Activated T-helper 17 cell treated with anti-CD3 and anti-CD28 coated beads, Interleukin-2, amount 50 U/mL, for 72 hours (primary cell): ENCODE data around the gene KSR1. TPM values are rescaled to one million over a fixed set of nuclear protein-coding genes. Genes with fewer than 3 reads are reported as not detected.
A peak's percentile ranks its signal among the peaks of the same experiment; 100 is the strongest.
"Not testable (repeated sequence)": the region's sequence is repeated elsewhere in the genome, so short reads cannot be mapped to it uniquely, and the experiment has no call there.

Experiments
- ATAC-seq: fragments of 150-1000 bp; cut with Tn5 transposase; replicated peaks from 2 replicates; pipeline ENCODE4 v1.10.0; 2021; ENCODE audit warnings: mild to moderate bottlenecking, moderate library complexity
- H3K27ac Mint-ChIP-seq: one replicate; pipeline ENCODE4 v1.8.0; 2022; ENCODE audit warnings: mixed read lengths
- H3K27me3 Mint-ChIP-seq: one replicate; pipeline ENCODE4 v1.8.0; 2022; ENCODE audit warnings: mixed read lengths
- H3K36me3 Mint-ChIP-seq: one replicate; pipeline ENCODE4 v1.8.0; 2022; ENCODE audit warnings: low read depth, mild to moderate bottlenecking, mixed read lengths
- H3K4me1 Mint-ChIP-seq: one replicate; pipeline ENCODE4 v1.8.0; 2022; ENCODE audit warnings: mixed read lengths
- H3K4me3 Mint-ChIP-seq: one replicate; pipeline ENCODE4 v1.8.0; 2022; ENCODE audit warnings: mild to moderate bottlenecking, mixed read lengths
- H3K9me3 Mint-ChIP-seq: one replicate; pipeline ENCODE4 v1.8.0; 2022; ENCODE audit warnings: mixed read lengths
- total RNA-seq, 2 donors: library from RNA; stranded (reverse); gene quantifications; one replicate each; pipeline ENCODE4 v1.2.3, GENCODE V29; 2022

KSR1 gene
- total RNA-seq: 10 to 100 TPM; 46.1 to 52.6 TPM

DNA sequence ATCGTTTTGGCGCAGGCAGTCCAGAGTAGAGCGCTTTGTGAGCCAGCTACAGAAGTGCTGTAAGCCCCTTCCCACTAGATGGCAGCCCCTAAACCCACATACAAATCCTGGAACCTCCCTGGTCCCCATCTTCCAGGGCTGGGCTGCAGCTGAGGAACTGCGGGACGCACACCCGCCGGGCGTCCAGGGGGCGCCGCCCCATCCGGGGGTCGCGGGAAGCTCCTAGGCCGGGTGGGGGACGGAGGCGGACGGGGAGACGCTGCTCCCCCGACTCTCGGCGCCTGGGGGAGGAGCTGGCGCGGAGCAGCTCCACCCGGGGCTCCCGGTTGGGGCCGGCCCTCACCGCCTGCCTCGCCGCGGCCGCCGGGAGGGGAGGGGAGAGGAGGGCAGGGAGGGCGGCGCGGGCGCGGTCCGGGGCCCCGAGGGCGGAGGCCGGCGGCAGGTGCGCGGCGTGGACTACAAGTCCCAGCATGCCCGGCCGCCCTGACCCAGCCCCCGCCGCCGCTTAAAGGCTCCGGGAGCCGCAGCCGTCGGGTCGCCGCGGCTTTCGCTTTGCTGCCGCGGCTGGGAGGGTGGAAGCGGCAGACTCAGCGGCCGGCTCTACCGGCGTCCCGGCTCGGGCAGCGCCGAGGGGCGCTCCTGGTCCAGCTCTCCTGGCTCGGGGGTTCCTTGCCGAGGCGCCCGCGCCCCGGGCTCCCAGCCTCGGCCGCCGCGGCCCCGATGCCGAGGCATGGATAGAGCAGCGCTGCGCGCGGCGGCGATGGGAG lies at the start of gene KSR1:
Gene KSR1 (plus strand): TSS at position 535 of the 767 bp plus-strand sequence. CDS start 196 bp downstream, at position 731.
- Mint-ChIP-seq H3K9me3 (no peaks in the 10 kb centered on the region), H3K27me3 (no peaks in the 10 kb centered on the region), H3K36me3 (peaks cover 15% of the 10 kb centered on the region), H3K4me3 (peak within 1 kb of the TSS; percentile 97), H3K4me1 (peaks cover 15% of the 10 kb centered on the region), H3K27ac (peak within 1 kb of the TSS; percentile 90)
- peak; percentile 91 for ATAC-seq

DNA sequence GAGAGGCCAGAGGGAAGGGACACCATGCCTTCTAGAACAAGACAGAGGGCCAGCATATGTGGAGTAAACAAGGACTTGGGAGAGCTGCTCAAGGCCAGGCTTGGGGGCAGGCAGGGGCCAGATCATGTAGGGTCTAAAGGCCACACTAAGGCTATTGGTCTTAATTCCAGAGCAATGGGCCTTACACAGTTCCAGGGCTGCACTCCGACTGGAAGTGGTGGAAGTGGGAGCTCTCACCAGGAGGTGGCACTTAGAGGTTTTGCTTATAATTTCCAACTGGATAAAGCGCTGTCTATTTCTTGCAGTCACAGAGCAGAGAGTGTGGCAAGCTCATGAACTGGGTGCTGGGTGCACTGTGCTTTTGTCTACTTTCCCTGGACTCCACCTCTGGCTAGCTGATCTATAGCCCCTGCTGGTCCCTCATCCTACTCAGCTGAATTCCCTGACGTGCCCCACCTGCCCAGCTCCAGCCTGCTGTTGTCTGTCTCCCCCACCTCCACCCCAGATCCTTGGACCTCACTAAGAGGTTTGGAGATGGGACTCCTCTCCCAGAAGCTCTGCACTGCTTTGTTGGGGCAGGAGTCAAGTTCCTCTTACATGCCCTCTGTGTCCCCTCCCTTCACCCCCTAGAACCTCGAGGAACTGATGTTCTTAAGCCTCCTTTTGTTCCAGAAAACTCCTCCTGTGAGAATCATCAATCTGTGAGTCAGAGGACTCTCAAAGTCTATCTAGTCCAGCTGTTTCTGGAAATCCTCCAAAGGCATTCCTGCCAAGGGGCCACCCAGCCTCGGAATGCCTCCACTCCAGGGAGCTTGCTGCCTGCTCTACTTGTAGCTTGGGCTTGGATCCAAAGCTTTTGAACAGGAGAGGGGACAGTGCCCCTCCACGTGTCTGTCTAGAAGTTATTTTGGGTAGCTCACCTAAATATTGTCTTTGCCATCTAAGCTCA lies 48.1 kb upstream of the KSR1 start:
- Mint-ChIP-seq H3K27ac (peak overlapping the region; percentile 15), H3K27me3 (peaks cover 3% of the 10 kb centered on the region), H3K36me3 (no peaks in the 10 kb centered on the region), H3K4me3 (no peak overlapping the region), H3K9me3 (no peaks in the 10 kb centered on the region), H3K4me1 (no peaks in the 10 kb centered on the region)
- ATAC-seq: no peak

DNA sequence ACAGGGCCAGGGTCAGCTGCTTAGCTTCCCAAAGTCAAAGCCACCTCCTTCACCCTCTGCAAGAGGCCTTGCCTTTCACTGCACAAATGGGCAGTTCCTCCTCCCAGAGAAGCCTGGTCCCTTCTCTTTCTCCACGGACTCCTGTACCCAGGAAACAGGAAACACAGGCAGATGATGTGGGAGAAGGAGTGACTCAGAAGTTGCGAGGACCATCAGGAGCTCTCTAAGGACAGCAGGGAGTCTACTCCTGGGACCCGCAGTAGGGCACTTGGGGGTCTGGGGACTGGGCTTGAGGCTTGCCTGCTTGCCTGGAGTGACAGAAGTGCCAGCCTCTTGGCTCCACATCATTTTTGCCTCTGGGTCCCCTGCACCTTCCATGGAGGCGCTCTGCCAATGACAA lies 47.4 kb upstream of the KSR1 start:
- no peak overlapping the region for H3K27ac Mint-ChIP-seq
- no peak overlapping the region for H3K4me3 Mint-ChIP-seq
- ATAC-seq: no peak

DNA sequence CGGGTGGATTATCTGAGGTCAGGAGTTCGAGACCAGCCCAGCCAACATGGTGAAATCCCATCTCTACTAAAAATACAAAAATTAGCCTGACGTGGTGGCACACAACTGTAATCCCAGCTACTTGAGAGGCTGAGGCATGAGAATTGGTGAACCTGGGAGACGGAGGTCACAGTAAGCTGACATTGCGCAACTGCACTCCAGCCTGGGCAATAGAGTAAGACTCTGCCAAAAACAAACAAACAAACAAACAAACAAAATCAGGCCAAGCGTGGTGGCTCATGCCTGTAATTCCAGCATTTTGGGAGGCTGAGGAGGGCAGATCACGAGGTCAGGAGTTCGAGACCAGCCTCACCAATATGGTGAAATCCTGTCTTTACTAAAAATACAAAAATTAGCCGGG lies 44.1 kb upstream of the KSR1 start:
- ATAC-seq, H3K9me3 Mint-ChIP-seq, H3K4me1 Mint-ChIP-seq, H3K36me3 Mint-ChIP-seq, H3K4me3 Mint-ChIP-seq, H3K27me3 Mint-ChIP-seq, H3K27ac Mint-ChIP-seq: not testable (repeated sequence)

More for the DNA sequence above, 47.4 kb upstream of the KSR1 start:
- no peaks in the 10 kb centered on the region for H3K4me1 Mint-ChIP-seq
- H3K27me3 Mint-ChIP-seq: peaks cover 3% of the 10 kb centered on the region
- no peaks in the 10 kb centered on the region for H3K36me3 Mint-ChIP-seq
- no peaks in the 10 kb centered on the region for H3K9me3 Mint-ChIP-seq

DNA sequence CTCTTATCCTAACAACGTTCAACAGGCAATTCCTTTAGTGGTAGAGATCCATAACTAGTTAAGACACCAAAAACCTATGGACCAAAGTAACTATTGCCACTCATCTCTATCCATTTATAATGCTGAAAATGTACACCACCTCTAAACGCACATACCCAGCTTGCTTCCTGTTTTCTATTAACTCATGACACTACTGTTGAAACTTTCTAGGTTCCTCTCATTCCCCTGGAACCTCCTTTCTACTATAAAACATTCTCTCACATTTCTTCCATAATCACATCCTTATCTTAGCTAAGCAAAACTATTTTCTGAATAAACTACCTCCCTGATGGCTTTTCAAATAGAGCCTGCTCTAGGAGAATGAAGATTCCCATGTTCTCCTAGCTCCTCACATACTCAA lies 42.9 kb upstream of the KSR1 start:
- Mint-ChIP-seq H3K27me3 (peaks cover under 1% of the 10 kb centered on the region), H3K4me3 (no peak overlapping the region), H3K36me3 (no peaks in the 10 kb centered on the region), H3K4me1 (no peaks in the 10 kb centered on the region), H3K27ac (no peak overlapping the region), H3K9me3 (no peaks in the 10 kb centered on the region)
- ATAC-seq: no peak

DNA sequence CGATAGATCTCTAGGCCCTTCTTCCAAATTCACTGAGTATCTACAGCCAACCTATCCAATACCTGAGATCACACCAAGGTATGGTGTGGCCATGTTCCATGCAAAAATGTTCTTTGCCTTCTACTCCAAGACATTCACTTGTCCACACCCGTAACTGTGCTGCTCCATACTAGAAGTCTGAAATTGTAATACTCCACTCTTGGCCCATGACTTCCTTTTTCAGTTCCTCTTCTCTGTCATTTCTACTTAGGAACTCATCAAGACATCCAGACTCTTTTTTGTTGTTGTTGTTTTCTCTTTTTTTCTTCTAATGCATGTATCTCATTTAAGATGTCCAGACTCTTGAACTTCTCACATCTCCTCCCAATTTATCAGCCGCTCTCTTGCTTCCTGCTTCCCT lies 42.5 kb upstream of the KSR1 start:
- H3K27ac Mint-ChIP-seq: no peak overlapping the region
- ATAC-seq: no peak
- no peaks in the 10 kb centered on the region for H3K4me1 Mint-ChIP-seq
- no peaks in the 10 kb centered on the region for H3K9me3 Mint-ChIP-seq
- H3K36me3 Mint-ChIP-seq: no peaks in the 10 kb centered on the region
- H3K4me3 Mint-ChIP-seq: no peak overlapping the region
- H3K27me3 Mint-ChIP-seq: no peaks in the 10 kb centered on the region

DNA sequence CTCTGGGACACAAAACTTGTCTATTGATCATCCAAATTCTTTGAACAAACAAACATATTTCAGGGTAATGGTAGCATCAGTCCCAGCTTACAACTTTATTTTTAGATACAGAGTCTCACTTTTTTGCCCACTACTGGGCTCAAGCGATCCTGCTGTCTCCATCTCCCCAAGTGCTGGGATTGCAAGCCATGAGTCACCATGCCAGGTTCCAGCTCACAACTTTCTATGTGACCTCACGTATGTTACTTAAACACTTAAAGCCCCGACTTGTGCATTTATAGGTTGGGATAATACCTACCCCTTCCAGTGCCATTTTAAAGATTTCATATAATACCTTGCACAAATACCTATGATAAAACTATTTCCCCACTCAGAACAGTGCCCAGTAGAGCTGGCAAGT lies 42.0 kb upstream of the KSR1 start:
- no peaks in the 10 kb centered on the region for H3K9me3 Mint-ChIP-seq
- no peak overlapping the region for H3K27ac Mint-ChIP-seq
- H3K4me1 Mint-ChIP-seq: no peaks in the 10 kb centered on the region
- no peaks in the 10 kb centered on the region for H3K27me3 Mint-ChIP-seq
- no peaks in the 10 kb centered on the region for H3K36me3 Mint-ChIP-seq
- ATAC-seq: no peak
- no peak overlapping the region for H3K4me3 Mint-ChIP-seq

DNA sequence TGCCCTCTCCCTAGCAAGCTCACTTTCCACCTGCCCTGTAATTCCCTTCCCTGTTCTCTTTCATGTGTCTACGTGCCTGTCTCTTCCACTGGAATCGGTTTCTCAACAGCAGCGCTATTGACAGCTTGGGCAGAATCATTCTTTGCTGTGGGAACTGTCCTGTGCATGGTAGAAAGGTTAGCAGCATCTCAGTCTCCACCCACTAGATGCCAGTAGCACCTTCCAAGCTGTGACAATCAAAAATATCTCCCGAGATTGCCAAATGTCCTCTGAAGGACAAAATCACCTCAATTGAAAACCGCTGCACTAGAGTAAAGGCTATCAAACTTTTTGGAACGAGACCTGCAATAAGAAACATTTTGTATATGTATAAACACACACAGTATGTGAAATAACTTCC lies 41.6 kb upstream of the KSR1 start:
- Mint-ChIP-seq H3K27ac (no peak overlapping the region), H3K27me3 (no peaks in the 10 kb centered on the region), H3K4me3 (no peak overlapping the region), H3K4me1 (no peaks in the 10 kb centered on the region), H3K9me3 (no peaks in the 10 kb centered on the region), H3K36me3 (no peaks in the 10 kb centered on the region)
- ATAC-seq: no peak

DNA sequence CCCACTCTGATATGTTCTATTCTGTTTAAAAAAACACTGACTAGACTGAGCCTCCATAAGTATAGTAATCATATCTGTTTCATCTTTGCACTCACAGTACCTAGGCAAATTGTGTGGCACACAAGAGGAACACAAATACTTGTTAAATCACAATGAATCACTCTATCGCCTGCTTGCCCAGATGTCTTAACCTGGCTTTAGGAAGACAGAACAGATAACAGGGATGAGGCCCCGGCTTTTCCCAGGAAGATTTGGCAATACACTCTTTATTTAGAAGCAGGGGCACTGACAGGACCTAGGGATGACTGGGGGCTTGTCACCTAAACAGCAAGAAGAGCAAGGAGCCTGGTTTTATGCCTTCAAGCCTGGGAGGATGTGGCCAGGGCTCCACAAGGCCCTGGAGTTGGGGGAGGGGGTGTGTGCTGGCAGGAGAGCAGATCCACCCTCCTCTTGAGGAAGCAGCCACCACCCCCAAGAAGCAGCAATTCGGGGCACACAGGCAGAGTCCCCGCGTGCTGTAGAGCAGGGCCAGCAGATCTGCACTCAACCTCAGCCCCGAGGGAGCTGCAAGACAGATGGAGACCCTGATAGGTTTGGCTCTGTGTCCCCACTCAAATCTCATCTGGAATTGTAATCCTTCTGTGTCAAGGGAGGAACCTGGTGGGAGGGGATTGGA lies 41.0 kb upstream of the KSR1 start:
- ATAC-seq: no peak
- H3K36me3 Mint-ChIP-seq: no peaks in the 10 kb centered on the region
- H3K9me3 Mint-ChIP-seq: no peaks in the 10 kb centered on the region
- no peak overlapping the region for H3K4me3 Mint-ChIP-seq
- H3K4me1 Mint-ChIP-seq: no peaks in the 10 kb centered on the region
- no peak overlapping the region for H3K27ac Mint-ChIP-seq
- no peaks in the 10 kb centered on the region for H3K27me3 Mint-ChIP-seq

DNA sequence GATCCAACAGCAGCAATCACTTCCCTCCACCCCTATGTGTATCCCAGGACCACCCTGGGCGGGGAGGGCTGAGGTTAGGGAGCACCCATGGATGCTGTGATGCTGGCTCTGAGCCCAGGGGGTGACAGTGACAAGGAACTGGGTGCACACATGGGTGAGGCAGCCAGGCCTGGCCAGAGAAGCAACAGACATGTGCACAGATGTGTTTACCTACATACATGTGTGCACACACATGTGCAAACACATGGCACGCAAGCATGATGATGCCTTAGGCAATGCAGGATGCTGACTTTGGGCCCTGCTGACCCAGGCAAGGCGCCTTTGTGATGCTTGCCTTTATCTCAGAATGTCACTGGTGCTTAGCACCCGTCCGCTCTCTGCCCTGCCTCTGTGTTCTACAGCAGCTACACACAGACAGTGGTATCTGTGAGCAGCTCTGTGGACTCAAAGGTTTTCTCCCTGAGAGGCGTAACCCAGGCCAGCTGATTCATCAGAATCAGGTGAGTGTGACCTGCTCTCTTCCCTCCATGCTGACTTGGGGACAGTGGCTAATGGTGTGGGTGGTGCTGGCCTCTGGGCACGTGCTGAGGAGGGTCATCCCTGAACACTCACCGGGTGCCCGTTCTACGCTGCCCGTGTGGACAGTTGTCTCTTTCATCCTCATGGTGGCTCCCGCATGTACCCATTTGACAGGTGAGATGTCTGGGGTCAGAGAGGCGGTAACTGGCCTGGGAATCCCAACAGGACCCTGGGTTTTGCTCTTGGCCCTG lies 38.5 kb upstream of the KSR1 start:
- no peak for ATAC-seq
- Mint-ChIP-seq H3K27me3 (no peaks in the 10 kb centered on the region), H3K36me3 (no peaks in the 10 kb centered on the region), H3K9me3 (no peaks in the 10 kb centered on the region), H3K27ac (no peak overlapping the region), H3K4me1 (no peaks in the 10 kb centered on the region), H3K4me3 (no peak overlapping the region)

DNA sequence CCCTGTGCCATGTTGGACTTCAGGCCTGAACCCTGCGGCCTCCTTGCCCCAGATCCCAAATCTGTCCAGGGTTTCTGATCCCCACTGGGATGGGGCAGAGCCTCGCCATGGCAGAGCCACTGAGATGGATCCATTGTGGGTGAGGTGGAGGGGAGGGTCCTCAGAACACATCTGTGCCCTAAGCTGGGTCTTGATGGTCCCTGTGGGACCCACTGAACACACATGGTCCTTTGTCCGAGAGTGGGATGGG lies 38.0 kb upstream of the KSR1 start:
- Mint-ChIP-seq H3K9me3 (no peaks in the 10 kb centered on the region), H3K36me3 (no peaks in the 10 kb centered on the region), H3K4me3 (no peak overlapping the region), H3K4me1 (no peaks in the 10 kb centered on the region), H3K27me3 (no peaks in the 10 kb centered on the region), H3K27ac (no peak overlapping the region)
- ATAC-seq: no peak

DNA sequence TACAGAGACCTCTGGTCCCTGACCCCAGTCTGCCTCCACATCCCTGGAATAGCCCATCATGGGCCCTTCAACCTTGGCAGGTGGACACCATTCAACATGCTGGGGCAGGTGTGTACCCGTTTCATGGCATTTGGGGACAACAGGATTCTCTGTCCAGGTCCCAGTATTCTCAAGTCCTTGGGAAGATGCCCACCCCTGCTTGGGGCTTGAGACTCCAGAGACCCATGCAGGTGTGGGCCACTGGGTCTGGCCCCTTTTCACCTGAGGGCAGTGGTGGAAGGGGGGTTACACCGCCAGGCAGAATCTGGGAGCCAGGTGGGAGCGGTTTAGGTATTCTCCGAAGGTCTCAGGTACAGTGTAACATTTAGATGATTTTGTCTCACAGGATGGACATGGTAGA lies 37.1 kb upstream of the KSR1 start:
- no peaks in the 10 kb centered on the region for H3K4me1 Mint-ChIP-seq

DNA sequence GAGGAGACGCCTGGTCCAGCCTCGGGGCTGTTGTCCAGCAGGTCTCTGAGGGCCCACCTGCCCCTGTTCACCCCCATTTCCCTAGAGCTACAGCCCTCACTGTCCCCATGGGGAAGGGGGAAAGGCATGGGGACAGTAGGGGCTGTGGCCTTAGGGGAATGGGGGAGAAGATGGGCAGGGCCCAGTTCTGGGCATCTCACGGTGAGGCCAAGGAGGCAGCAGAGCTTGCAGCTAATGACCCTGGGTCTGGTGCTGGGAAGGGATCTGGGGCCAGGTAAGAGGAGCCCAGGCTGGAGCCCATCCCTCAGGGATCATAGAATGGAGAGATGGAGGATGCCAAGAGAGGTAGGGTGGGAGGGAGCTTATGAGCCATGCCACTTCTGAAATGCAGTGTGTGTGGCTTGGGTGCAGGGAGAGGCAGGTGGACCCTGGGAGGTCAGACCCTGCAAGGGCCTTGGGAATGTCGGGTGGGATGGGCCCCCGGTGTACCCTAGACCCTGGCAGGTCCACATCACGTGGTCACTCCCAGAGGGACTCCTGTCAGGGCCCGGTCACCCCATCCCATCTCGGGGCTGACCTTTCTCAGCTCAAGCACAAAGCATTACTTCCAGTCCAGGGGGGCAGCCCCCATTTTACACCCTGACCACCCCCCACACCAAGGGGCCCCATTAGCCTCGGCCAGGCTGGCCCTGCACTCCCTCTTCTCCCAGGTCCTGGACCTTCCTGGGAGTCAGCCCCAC lies 35.9 kb upstream of the KSR1 start:
- Mint-ChIP-seq H3K4me3 (no peak overlapping the region), H3K27me3 (no peaks in the 10 kb centered on the region), H3K9me3 (no peaks in the 10 kb centered on the region), H3K27ac (no peak overlapping the region), H3K36me3 (no peaks in the 10 kb centered on the region), H3K4me1 (no peaks in the 10 kb centered on the region)
- no peak for ATAC-seq

More for the DNA sequence above, 37.1 kb upstream of the KSR1 start:
- Mint-ChIP-seq H3K27ac (no peak overlapping the region), H3K27me3 (no peaks in the 10 kb centered on the region), H3K36me3 (no peaks in the 10 kb centered on the region), H3K4me3 (no peak overlapping the region), H3K9me3 (no peaks in the 10 kb centered on the region)
- no peak for ATAC-seq

DNA sequence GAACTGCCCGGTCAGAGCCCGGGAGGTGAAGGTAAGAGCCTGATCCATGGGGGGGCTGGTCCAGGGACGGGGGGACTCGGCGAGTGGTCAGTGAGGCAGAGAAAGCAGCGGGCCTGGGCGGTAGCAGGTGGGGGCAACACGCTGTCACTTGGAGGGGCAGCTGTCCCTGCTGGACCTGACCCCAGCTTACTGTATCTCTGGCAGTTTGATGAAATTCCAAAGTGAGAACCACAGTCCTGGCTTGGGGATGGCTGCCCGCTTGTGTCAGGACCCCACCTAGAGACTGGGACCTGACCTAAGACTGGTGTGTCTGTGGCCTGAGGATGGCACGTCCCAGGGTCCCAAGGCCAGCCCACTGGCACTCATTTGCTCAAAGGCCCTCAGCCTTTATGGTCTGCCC lies 35.1 kb upstream of the KSR1 start:
- no peak overlapping the region for H3K4me3 Mint-ChIP-seq
- no peak for ATAC-seq
- H3K36me3 Mint-ChIP-seq: no peaks in the 10 kb centered on the region
- no peaks in the 10 kb centered on the region for H3K4me1 Mint-ChIP-seq
- no peak overlapping the region for H3K27ac Mint-ChIP-seq
- H3K27me3 Mint-ChIP-seq: no peaks in the 10 kb centered on the region
- H3K9me3 Mint-ChIP-seq: no peaks in the 10 kb centered on the region
